ENCODE measurements around the gene MGRN1.

DNA sequence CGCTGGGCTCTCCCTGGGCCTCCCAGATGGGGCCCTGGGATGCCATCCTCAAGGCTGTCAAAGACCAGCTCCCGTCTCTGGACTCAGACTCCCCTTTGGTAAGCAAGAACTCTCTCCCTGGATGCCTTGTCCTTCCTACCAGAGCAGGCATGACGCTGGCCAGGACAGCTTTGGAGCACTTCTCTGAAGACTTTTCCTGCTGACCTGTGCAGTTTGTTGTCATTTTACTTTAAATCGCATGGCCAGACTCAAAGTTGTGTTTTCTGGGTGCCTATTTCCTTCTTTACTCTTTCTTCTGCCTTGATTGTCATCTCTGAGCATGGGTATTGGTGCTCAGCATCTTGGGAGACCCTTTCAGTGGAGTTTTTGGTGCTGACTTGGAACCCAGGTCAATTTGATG, 111.9 kb downstream of the MGRN1 start:
- TF ChIP-seq, protein P1, sequence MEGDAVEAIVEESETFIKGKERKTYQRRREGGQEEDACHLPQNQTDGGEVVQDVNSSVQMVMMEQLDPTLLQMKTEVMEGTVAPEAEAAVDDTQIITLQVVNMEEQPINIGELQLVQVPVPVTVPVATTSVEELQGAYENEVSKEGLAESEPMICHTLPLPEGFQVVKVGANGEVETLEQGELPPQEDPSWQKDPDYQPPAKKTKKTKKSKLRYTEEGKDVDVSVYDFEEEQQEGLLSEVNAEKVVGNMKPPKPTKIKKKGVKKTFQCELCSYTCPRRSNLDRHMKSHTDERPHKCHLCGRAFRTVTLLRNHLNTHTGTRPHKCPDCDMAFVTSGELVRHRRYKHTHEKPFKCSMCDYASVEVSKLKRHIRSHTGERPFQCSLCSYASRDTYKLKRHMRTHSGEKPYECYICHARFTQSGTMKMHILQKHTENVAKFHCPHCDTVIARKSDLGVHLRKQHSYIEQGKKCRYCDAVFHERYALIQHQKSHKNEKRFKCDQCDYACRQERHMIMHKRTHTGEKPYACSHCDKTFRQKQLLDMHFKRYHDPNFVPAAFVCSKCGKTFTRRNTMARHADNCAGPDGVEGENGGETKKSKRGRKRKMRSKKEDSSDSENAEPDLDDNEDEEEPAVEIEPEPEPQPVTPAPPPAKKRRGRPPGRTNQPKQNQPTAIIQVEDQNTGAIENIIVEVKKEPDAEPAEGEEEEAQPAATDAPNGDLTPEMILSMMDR (IDR thresholded peaks at IDR 0.05; ENCODE audit: low read length): no peak
- TF ChIP-seq EZH2 (optimal IDR thresholded peaks at IDR 0.05; ENCODE audit: low read depth, low read length) (no peak), EZH2phosphoT487 (IDR thresholded peaks at IDR 0.05; ENCODE audit: low read length) (no peak)

Measured in MM.1S (cell line).